ENCODE data around the gene TRAPPC3L. TPM values are rescaled to one million over a fixed set of nuclear protein-coding genes. Genes with fewer than 3 reads are reported as not detected.

The TRAPPC3L gene
- total RNA-seq, 1 experiment from 2014 or later, result not detected

DNA sequence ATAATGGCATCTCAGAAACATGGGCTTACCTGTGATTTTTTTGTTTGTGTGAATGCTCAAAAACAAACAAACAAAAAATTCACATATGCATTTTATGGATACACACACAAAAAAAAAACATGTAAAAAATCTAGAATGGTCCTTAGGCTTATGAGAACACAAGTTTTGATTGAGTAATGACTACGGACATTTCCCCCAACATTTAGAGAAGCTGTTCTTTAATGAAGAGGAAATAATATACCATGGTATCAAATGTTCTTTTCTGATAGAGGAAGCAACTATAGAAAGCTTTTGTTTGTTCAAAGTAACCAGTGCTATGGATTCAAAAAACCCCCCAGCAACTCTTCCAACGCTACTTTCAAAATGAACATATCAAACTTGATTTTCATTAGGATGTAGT, 93.0 kb downstream of the TRAPPC3L start:
- Histone ChIP-seq H3K27ac (ENCODE audit: low read depth, low read length, poor library complexity, severe bottlenecking) (no peak overlapping the region), H3K36me3 (ENCODE audit: insufficient read depth, low read length, poor library complexity, severe bottlenecking) (no peaks in the 10 kb centered on the region), H3K4me1 (ENCODE audit: insufficient read depth, low read length, poor library complexity, severe bottlenecking) (no peaks in the 10 kb centered on the region), H3K27me3 (replicated peaks; ENCODE audit: insufficient read depth, low read depth, low read length, poor library complexity) (no peaks in the 10 kb centered on the region), H3K4me3 (ENCODE audit: low read depth, low read length, poor library complexity, severe bottlenecking) (no peak overlapping the region), H3K9me3 (ENCODE audit: low read depth, low read length, poor library complexity, severe bottlenecking) (no peaks in the 10 kb centered on the region)
- no peak for DNase-seq (ENCODE audit: low spot score)
- CTCF ChIA-PET, result no interaction called here
- POLR2A ChIA-PET (ENCODE audit: low non-redundant PET), result no interaction called here
- no TSS peak for BruUV-seq (replicated peaks)
- intact Hi-C loops (cut with micrococcal nuclease; ENCODE audit: unreplicated experiment), result no loop called here
- TF ChIP-seq EZH2 (IDR thresholded peaks at IDR 0.05; ENCODE audit: borderline replicate concordance, low read depth, low read length, poor library complexity, severe bottlenecking), result no peak
- TF ChIP-seq, protein P1, sequence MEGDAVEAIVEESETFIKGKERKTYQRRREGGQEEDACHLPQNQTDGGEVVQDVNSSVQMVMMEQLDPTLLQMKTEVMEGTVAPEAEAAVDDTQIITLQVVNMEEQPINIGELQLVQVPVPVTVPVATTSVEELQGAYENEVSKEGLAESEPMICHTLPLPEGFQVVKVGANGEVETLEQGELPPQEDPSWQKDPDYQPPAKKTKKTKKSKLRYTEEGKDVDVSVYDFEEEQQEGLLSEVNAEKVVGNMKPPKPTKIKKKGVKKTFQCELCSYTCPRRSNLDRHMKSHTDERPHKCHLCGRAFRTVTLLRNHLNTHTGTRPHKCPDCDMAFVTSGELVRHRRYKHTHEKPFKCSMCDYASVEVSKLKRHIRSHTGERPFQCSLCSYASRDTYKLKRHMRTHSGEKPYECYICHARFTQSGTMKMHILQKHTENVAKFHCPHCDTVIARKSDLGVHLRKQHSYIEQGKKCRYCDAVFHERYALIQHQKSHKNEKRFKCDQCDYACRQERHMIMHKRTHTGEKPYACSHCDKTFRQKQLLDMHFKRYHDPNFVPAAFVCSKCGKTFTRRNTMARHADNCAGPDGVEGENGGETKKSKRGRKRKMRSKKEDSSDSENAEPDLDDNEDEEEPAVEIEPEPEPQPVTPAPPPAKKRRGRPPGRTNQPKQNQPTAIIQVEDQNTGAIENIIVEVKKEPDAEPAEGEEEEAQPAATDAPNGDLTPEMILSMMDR (conservative IDR thresholded peaks at IDR 0.05; ENCODE audit: low read depth, low read length), result no peak

DNA sequence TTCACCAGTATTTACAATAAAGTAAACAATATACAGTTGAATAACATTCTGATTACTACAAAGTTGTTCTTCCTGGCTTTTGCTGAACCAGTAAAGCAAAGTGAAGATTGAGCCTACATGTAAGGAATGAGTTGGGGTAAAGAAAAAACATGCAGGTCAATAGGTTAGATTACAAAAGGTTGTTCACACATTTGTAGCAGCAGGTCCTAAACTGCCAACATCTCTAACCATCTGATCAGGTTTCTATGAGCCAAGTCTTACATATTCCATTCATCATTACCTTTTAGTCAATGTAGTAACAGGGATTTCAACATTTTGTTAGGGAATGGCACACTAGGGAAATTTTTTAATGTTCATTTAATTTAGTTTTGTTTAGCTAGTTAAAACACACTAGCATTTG, 93.6 kb downstream of the TRAPPC3L start:
- ChIA-PET POLR2A (ENCODE audit: low non-redundant PET) (no interaction called here), CTCF (no interaction called here)
- TF ChIP-seq EZH2 (IDR thresholded peaks at IDR 0.05; ENCODE audit: borderline replicate concordance, low read depth, low read length, poor library complexity, severe bottlenecking), result no peak
- TF ChIP-seq, protein P1 (conservative IDR thresholded peaks at IDR 0.05; ENCODE audit: low read depth, low read length), result no peak
- H3K4me3 ChIP-seq (ENCODE audit: low read depth, low read length, poor library complexity, severe bottlenecking), result no peak overlapping the region
- no peak for DNase-seq (ENCODE audit: low spot score)
- intact Hi-C loops (cut with micrococcal nuclease; ENCODE audit: unreplicated experiment), result no loop called here
- H3K36me3 ChIP-seq (ENCODE audit: insufficient read depth, low read length, poor library complexity, severe bottlenecking), result no peaks in the 10 kb centered on the region
- H3K4me1 ChIP-seq (ENCODE audit: insufficient read depth, low read length, poor library complexity, severe bottlenecking), result no peaks in the 10 kb centered on the region
- H3K27me3 ChIP-seq (replicated peaks; ENCODE audit: insufficient read depth, low read depth, low read length, poor library complexity), result no peaks in the 10 kb centered on the region
- no peak overlapping the region for H3K27ac ChIP-seq (ENCODE audit: low read depth, low read length, poor library complexity, severe bottlenecking)
- H3K9me3 ChIP-seq (ENCODE audit: low read depth, low read length, poor library complexity, severe bottlenecking), result no peaks in the 10 kb centered on the region
- no TSS peak for BruUV-seq (replicated peaks)

DNA sequence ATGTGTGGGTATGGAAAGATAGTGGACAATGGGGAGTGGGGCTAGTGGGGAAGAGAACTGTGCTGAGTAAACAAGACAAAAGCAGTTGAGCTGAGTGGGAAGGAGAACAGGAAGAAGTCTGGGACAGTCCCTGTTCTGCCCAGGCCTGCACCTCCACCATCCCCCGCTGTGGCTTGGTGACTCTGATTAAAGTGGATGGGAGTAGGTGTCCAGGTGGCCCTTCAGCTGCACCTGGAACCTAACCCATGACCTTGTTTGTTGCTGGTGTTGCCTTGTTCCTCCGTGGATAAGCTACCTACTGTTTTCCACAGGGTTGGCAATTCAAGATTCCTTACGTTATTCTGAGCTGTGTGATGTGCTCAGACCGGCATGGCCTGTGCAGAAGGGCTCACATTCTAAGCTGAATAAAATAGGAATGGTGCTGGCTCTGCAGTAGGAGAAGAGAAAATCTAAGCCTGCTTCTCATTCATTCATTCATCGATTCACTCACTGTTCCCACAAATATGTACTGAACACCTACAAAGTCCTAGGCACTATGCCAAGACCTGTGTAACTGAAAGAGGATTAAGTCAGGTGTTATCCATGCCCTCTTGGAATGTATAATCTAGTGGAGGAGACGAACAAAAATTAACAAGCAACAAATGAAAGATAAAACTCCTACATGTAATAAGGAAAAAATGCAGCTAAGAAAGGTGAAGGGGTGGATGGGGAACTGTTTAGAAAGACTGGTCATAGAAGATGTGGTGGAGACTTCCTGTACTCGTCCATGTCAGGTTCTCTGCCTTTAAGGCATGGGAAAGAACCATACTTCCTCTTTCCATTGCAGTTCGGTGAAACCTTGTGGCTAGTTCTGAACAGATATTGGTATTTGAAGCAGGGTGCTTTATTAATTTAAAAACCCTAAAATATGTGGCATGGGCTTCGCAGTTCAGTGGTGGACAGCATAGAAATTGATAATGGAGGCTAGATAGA, 94.4 kb downstream of the TRAPPC3L start:
- DNase-seq (ENCODE audit: low spot score), result no peak
- Histone ChIP-seq H3K4me1 (ENCODE audit: insufficient read depth, low read length, poor library complexity, severe bottlenecking) (no peaks in the 10 kb centered on the region), H3K27ac (ENCODE audit: low read depth, low read length, poor library complexity, severe bottlenecking) (no peak overlapping the region), H3K27me3 (replicated peaks; ENCODE audit: insufficient read depth, low read depth, low read length, poor library complexity) (no peaks in the 10 kb centered on the region), H3K4me3 (ENCODE audit: low read depth, low read length, poor library complexity, severe bottlenecking) (no peak overlapping the region), H3K9me3 (ENCODE audit: low read depth, low read length, poor library complexity, severe bottlenecking) (no peaks in the 10 kb centered on the region), H3K36me3 (ENCODE audit: insufficient read depth, low read length, poor library complexity, severe bottlenecking) (no peaks in the 10 kb centered on the region)
- ChIA-PET CTCF (no interaction called here), POLR2A (ENCODE audit: low non-redundant PET) (no interaction called here)
- BruUV-seq (replicated peaks), result no TSS peak
- no peak for TF ChIP-seq EZH2 (IDR thresholded peaks at IDR 0.05; ENCODE audit: borderline replicate concordance, low read depth, low read length, poor library complexity, severe bottlenecking)
- TF ChIP-seq, protein P1 (conservative IDR thresholded peaks at IDR 0.05; ENCODE audit: low read depth, low read length), result no peak
- intact Hi-C loops (cut with micrococcal nuclease; ENCODE audit: unreplicated experiment), result no loop called here

Measured in A673 (cell line).